Stomach (tissue), 9 donors: ENCODE measurements around the gene LAMP1. TPM values are rescaled to one million over a fixed set of nuclear protein-coding genes. Genes with fewer than 3 reads are reported as not detected.
"Not testable (repeated sequence)": the region's sequence is repeated elsewhere in the genome, so short reads cannot be mapped to it uniquely, and the experiment has no call there.

Experiments
- DNase-seq, 2 donors: peaks; one replicate each; pipeline versions ENCODE4 v3.0.0 to v3.0.0-alpha.2; 2013 to 2019
- H3K27ac ChIP-seq, 5 donors: fragments of 200-600 bp in 4 of 5; sonication (generic) in 4 of 5; one replicate each; pipeline ENCODE4 v1.5.1; 2013 to 2019; ENCODE audit warnings: mild to moderate bottlenecking in 1 of 5, moderate library complexity in 1 of 5
- H3K27me3 ChIP-seq, 3 donors: fragments of 200-600 bp; sonication (generic); one replicate each; pipeline ENCODE4 v1.5.1; 2017 to 2019; ENCODE audit warnings: mixed run types in 1 of 3
- H3K36me3 ChIP-seq, 4 donors: fragments of 200-600 bp; sonication (generic); 1 replicate in 3 of 4; 2 replicates in 1 of 4; pipeline ENCODE4 v1.5.1; 2016 to 2019
- H3K4me1 ChIP-seq, 4 donors: fragments of 200-600 bp; sonication (generic); one replicate each; pipeline ENCODE4 v1.5.1; 2016 to 2019
- H3K4me3 ChIP-seq, 4 donors: fragments of 200-600 bp; sonication (generic) in 3 of 4; one replicate each; pipeline ENCODE4 v1.5.1; 2016 to 2019; ENCODE audit warnings: mild to moderate bottlenecking in 1 of 4
- H3K9me3 ChIP-seq, 4 donors: fragments of 200-600 bp; sonication (generic); one replicate each; pipeline ENCODE4 v1.5.1; 2016 to 2019
- CTCF ChIP-seq, 7 experiments: fragments of 450-650 bp in 4 of 7; fragments of 200-600 bp in 3 of 7; sonication (generic) in 3 of 7; IDR thresholded peaks; one replicate each; pipeline ENCODE4 v1.5.1; 2016 to 2019; ENCODE audit warnings: antibody characterized with exemption in 7 of 7, control low read depth in 2 of 7, mild to moderate bottlenecking in 1 of 7
- EP300 ChIP-seq: sonication (generic); formaldehyde crosslinking; IDR thresholded peaks from one replicate; pipeline ENCODE4 v1.6.1; 2017; ENCODE audit warnings: antibody characterized with exemption
- POLR2A ChIP-seq, 4 donors: fragments of 450-650 bp; IDR thresholded peaks; one replicate each; pipeline ENCODE4 v1.6.1; 2016; ENCODE audit warnings: antibody characterized with exemption in 4 of 4, control low read depth in 2 of 4, mild to moderate bottlenecking in 1 of 4, moderate library complexity in 1 of 4
- POLR2AphosphoS5 ChIP-seq, 3 donors: sonication (generic); formaldehyde crosslinking; IDR thresholded peaks; one replicate each; pipeline ENCODE4 v1.6.1; 2016; ENCODE audit warnings: antibody characterized with exemption in 3 of 3
- WGBS, 5 donors: extraction: QIAGEN DNeasy Blood & Tissue Kit in 3 of 5; methylation state at CpG; one replicate each; pipeline versions ENCODE4 v1.1.5 to v1.1.7; 2013 to 2018; 5-methylcytosine and 5-hydroxymethylcytosine counted together
- intact Hi-C: fragments of 100-400 bp; cut with DNase I; formaldehyde crosslinking; loops from one replicate; pipeline ENCODE4 v1.15.1; 2023; ENCODE audit warnings: low total_unique reads
- polyA plus RNA-seq, 3 donors: library from polyadenylated mRNA; stranded (reverse); fragments of 200-250 nt; gene quantifications; one replicate each; pipeline ENCODE4 v1.2.3, GENCODE V29; 2013
- total RNA-seq, 5 donors: library from RNA; depleted of rRNA; stranded (reverse); fragments of >200 nt; gene quantifications; one replicate each; pipeline versions ENCODE4 v1.1.0 to v1.2.3, GENCODE V29; 2014 to 2016
- donor health status: healthy with polysubstance abuse.
- donor health status: Bipolar disorder and iron deficiency.
- donor health status: healthy.

Gene LAMP1
- total and polyA plus RNA-seq, 8 donors: 20.9 to 121 (median 50.0) TPM

GRCh38 chr13:113345486-113345885, 48.4 kb downstream of the LAMP1 start:
- no peak for DNase-seq
- Histone ChIP-seq H3K27me3 (no peaks in the 10 kb centered on the region), H3K9me3 (peaks cover 0 to 4% (median 0%) of the 10 kb centered on the region in 4 donors), H3K27ac (no peak overlapping the region), H3K36me3 (peaks cover 4 to 71% (median 52%) of the 10 kb centered on the region in 4 donors), H3K4me1 (no peaks in the 10 kb centered on the region), H3K4me3 (no peak overlapping the region)
- 94 to 98% (median 97%) methylated on average over 17 of the region's 17 CpGs for WGBS, 5 donors
- TF ChIP-seq CTCF (IDR thresholded peaks at IDR 0.05) (no peak), EP300 (no peak), POLR2A (IDR thresholded peaks at IDR 0.05) (no peak), POLR2AphosphoS5 (IDR thresholded peaks at IDR 0.05) (no peak)
- intact Hi-C loops: no loop called here

- H3K4me1 ChIP-seq, H3K27ac ChIP-seq, H3K9me3 ChIP-seq, H3K27me3 ChIP-seq, H3K4me3 ChIP-seq, DNase-seq, intact Hi-C loops: not testable (repeated sequence)
- H3K36me3 ChIP-seq: peaks cover 8 to 73% (median 53%) of the 10 kb centered on the region in 4 donors
- 91 to 98% (median 97%) methylated on average over 7 to 19 of the region's 19 CpGs for WGBS, 5 donors
These were observed 50.7 kb downstream of the LAMP1 start for GRCh38 chr13:113347736-113348225.

- 93 to 97% (median 95%) methylated on average over 12 to 17 of the region's 17 CpGs for WGBS, 5 donors
These were observed 51.6 kb downstream of the LAMP1 start for GRCh38 chr13:113348591-113348990.

GRCh38 chr13:113349050-113349449, 52.0 kb downstream of the LAMP1 start:
- TF ChIP-seq CTCF (IDR thresholded peaks at IDR 0.05): no peak
- TF ChIP-seq POLR2A (IDR thresholded peaks at IDR 0.05): no peak
- no peak for TF ChIP-seq EP300
- no peak for TF ChIP-seq POLR2AphosphoS5 (IDR thresholded peaks at IDR 0.05)
- H3K36me3 ChIP-seq: peaks cover 5 to 71% (median 49%) of the 10 kb centered on the region in 4 donors

More at GRCh38 chr13:113348591-113348990, 51.6 kb downstream of the LAMP1 start:
- DNase-seq: no peak
- peaks cover 0 to 4% (median 0%) of the 10 kb centered on the region in 4 donors for H3K9me3 ChIP-seq
- intact Hi-C loops: no loop called here
- no peak overlapping the region for H3K4me3 ChIP-seq
- H3K27me3 ChIP-seq: no peaks in the 10 kb centered on the region
- TF ChIP-seq CTCF (IDR thresholded peaks at IDR 0.05) (no peak), POLR2AphosphoS5 (IDR thresholded peaks at IDR 0.05) (no peak)
- H3K36me3 ChIP-seq: peaks cover 5 to 71% (median 50%) of the 10 kb centered on the region in 4 donors
- no peaks in the 10 kb centered on the region for H3K4me1 ChIP-seq
- H3K27ac ChIP-seq: no peak overlapping the region

GRCh38 chr13:113349491-113349890, 52.5 kb downstream of the LAMP1 start:
- Histone ChIP-seq H3K27me3 (no peaks in the 10 kb centered on the region), H3K4me1 (no peaks in the 10 kb centered on the region), H3K27ac (no peak overlapping the region), H3K9me3 (peaks cover 0 to 4% (median 0%) of the 10 kb centered on the region in 4 donors), H3K4me3 (no peak overlapping the region), H3K36me3 (peaks cover 5 to 71% (median 48%) of the 10 kb centered on the region in 4 donors)
- no peak for DNase-seq
- 92 to 96% (median 92%) methylated on average over 15 of the region's 15 CpGs for WGBS, 5 donors
- intact Hi-C loops: no loop called here
- TF ChIP-seq POLR2A (IDR thresholded peaks at IDR 0.05): no peak
- TF ChIP-seq CTCF (IDR thresholded peaks at IDR 0.05): no peak
- no peak for TF ChIP-seq EP300

More at GRCh38 chr13:113349050-113349449, 52.0 kb downstream of the LAMP1 start:
- Histone ChIP-seq H3K4me3 (no peak overlapping the region), H3K4me1 (no peaks in the 10 kb centered on the region), H3K9me3 (peaks cover 0 to 4% (median 0%) of the 10 kb centered on the region in 4 donors), H3K27ac (no peak overlapping the region), H3K27me3 (no peaks in the 10 kb centered on the region)
- 89 to 96% (median 91%) methylated on average over 6 of the region's 6 CpGs for WGBS, 5 donors
- no peak for DNase-seq
- intact Hi-C loops: no loop called here
